ENCODE results near the gene OVOL2.
"Not testable (repeated sequence)": the region's sequence is repeated elsewhere in the genome, so short reads cannot be mapped to it uniquely, and the experiment has no call there.

The OVOL2 gene

DNA sequence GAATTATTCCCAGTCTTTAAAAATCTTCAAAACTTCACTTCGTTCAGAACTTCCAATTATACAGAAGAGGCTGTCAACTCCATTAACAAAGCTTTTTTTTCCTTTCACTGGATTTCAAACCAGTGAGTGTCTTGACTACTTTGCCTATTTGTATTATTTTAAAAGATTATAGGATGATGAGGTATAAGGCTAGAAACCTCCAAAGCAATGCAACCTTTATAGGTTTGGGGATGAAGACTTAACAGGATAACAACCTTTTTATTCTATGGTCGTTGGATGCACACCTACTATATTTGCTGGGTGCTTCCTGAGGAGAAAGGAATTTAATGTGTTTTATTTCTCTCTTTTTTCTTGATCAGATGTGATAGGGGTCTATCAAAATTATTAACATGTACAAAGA, 1.9 kb upstream of the OVOL2 start:
- intact Hi-C loops (cut with DNase I): no loop called here
- DNase-seq: no peak

GRCh38 chr20:18058661-18059467, 1.1 kb upstream of the OVOL2 start:
- intact Hi-C loops (cut with DNase I): no loop called here
- DNase-seq: peak in 1 of 42 donors; percentile 25

DNA sequence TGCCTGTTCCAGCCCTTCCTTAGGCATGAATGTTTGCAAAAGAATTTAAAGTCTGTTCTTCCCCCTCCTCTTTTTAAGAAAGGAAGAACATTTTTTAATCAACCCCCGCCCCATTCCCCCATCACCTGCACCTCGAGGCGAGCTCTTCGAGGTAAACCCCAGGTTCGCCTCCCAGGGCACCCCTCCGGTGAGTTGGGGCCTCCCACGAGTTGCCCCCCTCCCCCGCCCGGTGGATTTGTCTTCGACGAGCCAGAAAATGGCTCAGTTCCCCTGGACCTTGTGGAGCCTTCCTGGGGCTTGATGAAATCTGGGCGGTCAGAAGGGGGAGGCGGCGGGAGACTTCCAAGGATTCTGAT, 256 bp upstream of the OVOL2 start:
- no peak for DNase-seq
- intact Hi-C loops (cut with DNase I): no loop called here

- DNase-seq: peak in 4 of 42 donors; percentile 18 to 27 (median 18)
- intact Hi-C loops (cut with DNase I): no loop called here
These were observed 1.3 kb downstream of the OVOL2 start for GRCh38 chr20:18056174-18057100.

GRCh38 chr20:18055261-18055660, 2.5 kb downstream of the OVOL2 start:
- no peak for DNase-seq
- intact Hi-C loops (cut with DNase I): no loop called here

DNA sequence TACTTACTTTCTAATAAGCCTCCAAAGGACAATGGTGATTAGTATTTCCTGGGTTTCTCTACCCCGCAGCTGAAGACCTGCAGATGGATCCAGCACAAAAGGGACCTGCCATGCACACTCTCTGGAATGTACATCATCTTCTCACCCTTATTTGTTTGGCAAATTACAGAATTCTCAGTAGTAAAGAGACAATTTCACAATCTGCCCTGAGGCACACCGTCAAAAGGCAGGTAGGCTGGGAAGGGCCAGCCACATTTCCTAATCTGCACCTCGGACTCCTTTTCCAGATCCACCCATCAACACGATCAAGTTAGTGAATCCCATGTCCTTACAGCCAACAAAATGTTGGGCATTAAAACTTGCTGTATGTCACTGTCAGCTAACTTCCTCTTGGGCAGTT, 4.9 kb downstream of the OVOL2 start:
- intact Hi-C loops (cut with DNase I): no loop called here
- no peak for DNase-seq

- DNase-seq: no peak
- intact Hi-C loops (cut with DNase I): no loop called here
These were observed 7.1 kb downstream of the OVOL2 start for GRCh38 chr20:18050628-18051027.

- intact Hi-C loops (cut with DNase I): no loop called here
- no peak for DNase-seq
These were observed 9.5 kb downstream of the OVOL2 start for GRCh38 chr20:18048176-18048575.

GRCh38 chr20:18046535-18046934, 11.2 kb downstream of the OVOL2 start:
- intact Hi-C loops (cut with DNase I): no loop called here
- DNase-seq: no peak

DNA sequence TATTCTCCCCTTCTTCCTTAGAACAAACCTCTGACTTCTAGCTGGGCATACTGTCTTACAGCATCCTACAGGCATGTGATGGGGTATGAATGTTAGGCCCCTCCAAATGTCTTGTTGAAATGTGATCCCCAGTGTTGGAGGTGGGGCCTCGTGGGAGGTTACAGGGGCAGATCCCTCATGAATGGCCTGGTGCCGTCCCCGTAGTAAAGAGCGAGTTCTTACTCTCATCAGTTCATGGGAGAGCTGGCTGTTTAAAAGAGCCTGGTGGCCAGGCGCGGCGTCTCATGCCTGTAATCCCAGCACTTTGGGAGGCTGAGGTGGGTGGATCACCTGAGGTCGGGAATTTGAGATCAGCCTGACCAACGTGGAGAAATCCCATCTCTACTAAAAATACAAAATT, 15.5 kb downstream of the OVOL2 start:
- intact Hi-C loops (cut with DNase I): no loop called here
- no peak for DNase-seq

DNA sequence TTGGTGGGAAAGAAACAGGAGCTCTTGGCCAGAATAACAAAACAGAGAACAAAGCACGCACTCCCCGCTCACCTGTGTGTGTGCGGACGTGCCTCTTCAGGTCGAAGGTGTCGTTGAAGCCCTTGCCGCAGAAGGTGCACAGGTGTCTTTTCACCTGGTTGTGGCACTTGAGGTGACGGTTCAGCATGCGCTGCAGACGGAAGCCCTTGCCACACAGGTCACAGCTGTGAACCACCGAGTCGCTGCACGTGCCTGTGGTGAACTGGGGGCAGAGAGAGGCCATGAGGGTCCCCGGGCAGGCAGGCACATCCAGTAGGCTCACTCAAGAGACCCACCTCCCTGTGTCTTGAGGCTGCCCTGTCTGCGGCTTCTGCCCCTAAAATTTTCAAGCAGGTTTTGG, 16.3 kb downstream of the OVOL2 start:
- intact Hi-C loops (cut with DNase I): no loop called here

GRCh38 chr20:18039063-18039462, 18.7 kb downstream of the OVOL2 start:
- intact Hi-C loops (cut with DNase I): no loop called here
- DNase-seq: no peak

More for the DNA sequence above, 16.3 kb downstream of the OVOL2 start:
- DNase-seq: no peak

GRCh38 chr20:18034039-18034438, 23.7 kb downstream of the OVOL2 start:
- no peak for DNase-seq
- intact Hi-C loops (cut with DNase I): no loop called here

DNA sequence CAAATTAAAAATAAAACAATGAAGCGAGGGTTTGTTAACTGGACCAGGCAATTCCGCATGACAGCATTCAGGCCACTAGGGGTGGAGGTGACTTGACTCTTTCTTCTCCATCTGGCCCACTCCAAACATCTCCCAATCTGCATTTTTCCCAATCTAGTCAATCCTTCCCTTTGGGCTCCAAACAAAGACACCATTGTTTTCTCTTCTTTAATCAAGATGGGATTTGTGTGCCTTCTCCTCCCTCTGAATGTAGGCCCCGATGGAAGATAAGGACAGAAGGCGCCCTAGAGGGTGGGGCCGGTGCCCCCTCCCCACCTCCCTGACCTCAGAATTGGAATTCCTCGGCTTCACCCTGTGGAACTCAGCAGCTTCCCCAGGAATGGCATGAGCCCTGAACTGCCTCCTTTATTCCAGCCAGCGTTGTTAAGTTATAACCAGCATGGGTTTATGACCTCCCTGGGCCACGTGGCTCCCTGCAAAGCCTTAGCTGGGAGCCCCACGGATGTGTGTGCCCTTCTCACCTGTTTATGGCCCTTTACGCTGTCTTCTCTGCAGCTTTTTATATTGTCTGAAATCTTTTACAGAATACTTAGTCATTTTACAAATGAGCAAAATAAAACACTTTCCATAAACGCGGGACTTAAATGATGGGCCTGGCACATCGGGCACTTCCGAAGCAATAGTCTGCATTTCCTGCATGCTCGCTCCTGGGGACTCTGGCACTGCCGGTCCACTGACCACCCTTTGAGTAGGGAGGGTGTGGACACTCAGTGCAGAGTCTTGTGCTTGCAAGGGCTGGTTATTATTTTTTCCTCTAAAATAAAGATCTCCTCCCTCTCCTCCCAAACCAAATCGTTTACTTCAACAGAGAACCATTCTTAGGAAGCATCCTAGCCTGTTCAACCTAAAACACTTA, 24.5 kb downstream of the OVOL2 start:
- intact Hi-C loops (cut with DNase I): no loop called here
- DNase-seq: no peak

DNA sequence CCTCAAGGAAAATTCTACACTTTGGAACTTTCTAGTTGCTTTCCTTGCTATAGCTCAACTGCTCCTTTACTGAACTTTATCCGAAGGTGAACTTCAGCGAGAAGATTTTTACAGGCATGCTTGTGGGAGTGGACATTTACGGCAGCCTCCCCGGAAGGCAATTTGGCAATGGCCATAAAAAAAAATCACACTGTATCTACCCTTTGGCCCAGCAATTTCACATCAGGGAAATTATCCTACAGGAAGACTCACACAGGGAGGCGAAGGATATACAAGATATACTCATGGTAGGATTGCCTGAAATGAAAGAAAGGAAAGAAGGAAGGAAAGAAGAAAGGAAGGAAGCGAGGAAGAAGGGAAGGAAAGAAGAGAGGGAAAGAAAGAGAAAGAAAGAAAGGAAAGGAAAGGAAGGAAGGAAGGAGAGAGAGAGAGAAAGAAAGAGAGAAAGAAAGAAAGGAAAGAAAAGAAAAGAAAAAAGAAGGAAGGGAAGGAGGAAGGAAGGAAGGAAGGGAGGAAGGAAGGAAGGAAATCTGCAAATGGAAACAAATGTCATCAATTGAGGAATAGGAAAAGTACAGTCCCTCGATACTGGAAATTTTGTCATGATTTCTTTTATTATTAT, 25.7 kb downstream of the OVOL2 start:
- intact Hi-C loops (cut with DNase I): no loop called here
- DNase-seq: no peak

DNA sequence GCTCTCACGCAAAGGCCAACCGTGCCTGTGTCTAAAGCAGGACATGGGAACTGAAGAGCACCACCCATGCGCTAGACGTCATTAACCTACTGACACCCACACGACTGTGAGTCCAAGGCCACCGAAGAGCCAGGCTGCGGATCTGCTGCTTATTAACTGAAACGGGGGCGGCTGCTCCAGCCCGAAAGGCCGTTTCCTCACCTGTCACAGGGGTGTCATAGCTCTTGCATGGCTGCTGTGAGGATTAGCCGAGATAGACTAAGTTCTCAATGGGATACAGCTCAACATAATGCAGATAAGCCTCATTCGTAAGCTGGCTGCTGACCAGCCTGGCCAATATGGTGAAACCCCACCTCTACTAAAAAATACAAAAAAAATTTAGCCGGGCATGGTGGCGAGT, 26.7 kb downstream of the OVOL2 start:
- DNase-seq: no peak
- intact Hi-C loops (cut with DNase I): no loop called here

- DNase-seq: no peak
- intact Hi-C loops (cut with DNase I): no loop called here
These were observed 27.7 kb downstream of the OVOL2 start for GRCh38 chr20:18030020-18030419.

- DNase-seq; intact Hi-C loops (cut with DNase I): not testable (repeated sequence)
These were observed 30.7 kb downstream of the OVOL2 start for GRCh38 chr20:18027011-18027410.

GRCh38 chr20:18024606-18025127, 33.0 kb downstream of the OVOL2 start:
- DNase-seq: no peak
- intact Hi-C loops (cut with DNase I): no loop called here
